Embryonic facial prominence (tissue), 1 donor: ENCODE results near the gene GRAMD1B.
"Not testable (repeated sequence)": the region's sequence is repeated elsewhere in the genome, so short reads cannot be mapped to it uniquely, and the experiment has no call there.

Experiments
- DNase-seq: peaks from one replicate; pipeline ENCODE4 v3.0.0-alpha.2; 2016; ENCODE audit errors: extremely low spot score

The GRAMD1B gene

GRCh38 chr11:123567466-123567865, 137.4 kb downstream of the GRAMD1B start:
- no peak for DNase-seq

- no peak for DNase-seq
Measured at GRCh38 chr11:123568367-123568870, 138.3 kb downstream of the GRAMD1B start.

DNA sequence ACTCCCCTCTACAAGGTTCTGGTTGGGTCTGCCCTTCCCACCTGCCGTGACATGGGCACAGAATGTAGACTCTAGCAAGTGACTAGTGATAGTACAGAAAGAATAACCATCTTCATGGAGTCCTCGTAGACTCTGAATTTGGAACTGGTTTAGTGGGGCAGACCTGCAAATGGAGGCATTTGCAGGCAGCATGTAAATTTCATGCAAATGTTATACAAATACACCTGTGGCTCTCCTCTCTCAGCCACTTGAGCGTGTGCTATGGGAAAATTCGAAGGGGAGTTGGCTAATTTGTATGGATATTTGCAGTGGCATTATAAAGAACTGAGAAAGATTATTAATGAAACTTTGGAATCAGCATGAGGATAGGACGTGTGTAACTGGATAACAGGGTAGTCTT, 139.3 kb downstream of the GRAMD1B start:
- no peak for DNase-seq

DNA sequence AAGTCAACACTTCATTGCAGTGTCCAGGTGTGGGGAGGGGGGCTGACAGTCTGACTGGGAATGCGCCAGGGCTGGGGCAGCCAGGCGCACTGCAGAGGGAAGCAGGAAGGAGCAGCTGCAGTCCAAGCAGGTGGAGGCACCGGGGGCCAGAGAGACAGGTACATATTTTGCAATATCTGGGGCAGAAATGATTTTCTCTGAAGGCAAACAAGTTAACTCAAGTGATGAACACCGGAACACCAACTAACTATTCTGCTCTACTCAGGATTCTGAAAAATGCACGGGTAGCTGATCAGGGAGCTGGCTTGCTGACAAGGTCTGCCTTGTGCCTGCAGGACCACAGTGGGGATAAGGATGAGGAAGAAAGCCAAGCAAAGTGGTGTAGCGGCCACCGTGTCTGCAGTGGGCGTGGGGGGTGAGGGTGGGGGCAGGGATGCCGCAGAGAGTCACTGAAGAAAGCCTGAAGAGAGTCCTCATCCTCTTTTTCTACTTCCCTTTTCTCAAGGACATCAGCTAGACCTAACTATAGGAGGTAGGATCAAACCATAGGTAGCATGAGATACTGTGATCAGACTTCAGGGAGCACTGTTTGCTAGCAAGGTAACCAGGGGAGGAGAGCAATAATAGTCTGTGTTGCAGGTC, 141.0 kb downstream of the GRAMD1B start:
- no peak for DNase-seq

DNA sequence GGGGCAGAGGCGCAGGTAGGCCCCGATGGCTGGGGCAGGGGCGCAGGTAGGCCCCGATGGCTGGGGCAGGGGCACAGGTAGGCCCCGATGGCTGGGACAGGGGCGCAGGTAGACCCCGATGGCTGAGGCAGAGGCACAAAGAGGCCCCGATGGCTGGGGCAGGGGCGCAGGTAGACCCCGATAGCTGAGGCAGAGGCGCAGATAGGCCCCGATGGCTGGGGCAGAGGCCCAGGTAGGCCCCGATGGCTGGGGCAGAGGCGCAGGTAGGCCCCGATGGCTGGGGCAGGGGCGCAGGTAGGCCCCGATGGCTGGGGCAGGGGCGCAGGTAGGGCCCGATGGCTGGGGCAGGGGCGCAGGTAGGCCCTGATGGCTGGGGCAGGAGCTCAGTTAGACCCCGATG, 142.7 kb downstream of the GRAMD1B start:
- DNase-seq, result not testable (repeated sequence)

DNA sequence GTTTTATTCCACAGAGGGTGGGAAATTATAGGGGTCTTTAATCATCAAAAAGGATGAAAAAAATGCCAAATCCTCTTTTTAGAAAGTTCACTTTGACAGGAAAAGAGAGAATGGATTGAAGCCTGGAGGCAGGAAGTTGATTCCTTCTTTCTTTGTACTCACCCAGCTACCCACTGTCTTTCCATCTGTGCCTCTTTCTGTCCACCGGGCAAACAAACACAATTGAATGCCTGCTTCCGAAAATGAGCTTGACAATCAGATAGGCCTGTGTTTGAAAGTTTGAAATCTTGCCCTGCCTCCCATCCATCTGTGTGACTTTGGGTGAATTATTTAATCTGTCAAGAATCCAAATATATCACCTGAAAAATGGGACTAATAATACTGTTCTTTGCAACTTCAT, 143.2 kb downstream of the GRAMD1B start:
- no peak for DNase-seq

DNA sequence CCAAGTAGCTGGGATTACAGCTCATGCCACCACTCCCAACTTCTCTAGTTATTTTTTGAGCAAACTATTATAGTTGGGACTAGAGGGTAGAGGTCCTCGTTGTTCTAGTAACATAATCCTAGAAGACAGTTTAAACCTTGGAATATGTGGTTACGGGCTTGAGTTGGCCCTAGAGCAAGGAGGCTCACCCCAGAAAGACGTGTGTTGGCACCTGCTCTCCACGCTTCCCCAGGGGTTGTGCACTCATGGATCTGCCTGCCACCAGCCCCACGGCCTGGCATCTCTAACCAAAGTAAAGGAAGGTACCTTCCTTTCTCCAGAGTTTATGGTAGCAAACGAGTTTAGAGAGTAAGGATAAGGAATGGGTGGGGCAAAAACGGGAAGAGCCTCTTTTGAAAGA, 145.4 kb downstream of the GRAMD1B start:
- DNase-seq, result no peak

GRCh38 chr11:123576082-123576481, 146.0 kb downstream of the GRAMD1B start:
- DNase-seq, result no peak

DNA sequence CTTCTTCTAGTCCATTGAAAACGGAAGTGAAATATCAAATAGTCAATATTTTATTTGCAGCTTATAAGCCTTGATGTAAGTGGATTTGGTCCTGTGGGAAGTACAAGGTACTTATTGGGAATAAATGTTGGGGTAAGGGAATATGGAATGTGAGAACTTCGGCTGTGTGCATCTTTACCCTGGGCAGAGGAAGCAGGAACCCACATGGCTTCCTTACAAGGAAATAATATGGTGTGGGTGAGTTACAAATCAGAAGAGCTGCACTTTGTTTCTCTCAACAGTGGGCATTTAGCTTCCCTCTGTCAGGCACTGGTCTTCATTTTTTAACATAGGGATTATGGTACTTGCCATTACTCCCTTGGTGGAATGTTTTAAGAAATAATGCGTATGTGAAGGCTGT, 146.4 kb downstream of the GRAMD1B start:
- DNase-seq, result no peak

GRCh38 chr11:123577081-123577598, 147.1 kb downstream of the GRAMD1B start:
- no peak for DNase-seq

GRCh38 chr11:123578778-123579481, 148.9 kb downstream of the GRAMD1B start:
- DNase-seq, result no peak

- no peak for DNase-seq
Measured at GRCh38 chr11:123579482-123579812, 149.4 kb downstream of the GRAMD1B start.

- no peak for DNase-seq
Measured at GRCh38 chr11:123580137-123580536, 150.1 kb downstream of the GRAMD1B start.

DNA sequence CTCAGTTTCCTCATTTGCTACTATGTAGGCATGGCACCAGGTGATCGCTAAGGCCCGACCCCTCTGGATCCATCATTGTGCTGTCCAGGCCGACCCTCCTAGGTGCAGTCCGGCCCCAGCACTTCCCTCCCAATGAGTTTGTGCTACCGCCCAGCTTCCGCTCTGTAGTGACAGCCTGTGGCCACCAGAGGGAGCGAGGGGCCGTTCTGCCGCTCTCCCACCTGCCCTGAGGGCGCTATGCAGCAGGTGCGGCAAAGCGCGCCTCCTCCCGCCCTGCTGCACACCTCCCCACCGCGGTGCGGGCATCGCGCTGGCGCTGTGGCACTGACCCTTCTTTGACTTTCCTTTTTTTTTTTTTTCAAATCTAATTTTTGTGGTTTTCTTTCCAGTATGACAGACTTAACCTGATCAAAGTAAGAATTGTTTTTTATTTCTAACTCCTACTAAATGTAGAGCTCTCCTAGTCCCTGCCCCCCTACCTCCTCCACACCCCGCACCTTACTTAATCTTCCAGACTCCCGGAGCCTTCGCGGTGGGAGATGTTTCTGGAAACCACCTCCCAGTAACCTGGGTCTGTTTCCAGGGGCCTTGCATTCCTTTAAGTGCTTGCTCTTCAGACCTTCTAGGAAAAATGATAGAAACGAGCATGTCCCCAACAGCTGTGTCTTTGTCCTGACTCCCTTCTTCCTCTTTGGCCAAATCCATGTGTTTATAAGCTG, 150.6 kb downstream of the GRAMD1B start:
- DNase-seq, result no peak

- DNase-seq, result no peak
Measured at GRCh38 chr11:123581651-123582399, 151.8 kb downstream of the GRAMD1B start.

DNA sequence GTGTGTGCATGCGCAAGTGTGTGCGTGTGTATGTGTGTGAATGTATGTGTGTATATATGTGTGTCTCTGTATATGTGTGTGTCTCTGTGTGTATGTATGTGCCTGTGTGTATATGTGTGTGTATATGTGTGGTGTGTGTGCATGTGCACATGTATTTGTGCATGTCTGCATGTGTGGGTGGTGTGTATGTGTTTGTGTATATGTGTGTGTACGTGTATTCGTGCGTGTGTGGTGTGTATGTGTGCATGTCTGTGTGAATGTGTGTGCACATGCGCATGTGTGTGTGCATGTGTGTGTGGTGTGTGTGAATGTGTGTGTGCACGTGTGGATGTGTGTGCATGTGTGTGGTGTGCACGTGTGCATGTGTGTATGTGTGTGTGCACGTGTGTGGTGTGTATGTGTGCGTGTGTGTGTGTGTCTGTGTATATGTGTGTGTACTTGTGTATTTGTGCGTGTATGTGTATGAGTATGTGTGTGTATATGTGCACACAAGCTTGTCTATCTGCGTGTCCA, 153.0 kb downstream of the GRAMD1B start:
- DNase-seq, result no peak

DNA sequence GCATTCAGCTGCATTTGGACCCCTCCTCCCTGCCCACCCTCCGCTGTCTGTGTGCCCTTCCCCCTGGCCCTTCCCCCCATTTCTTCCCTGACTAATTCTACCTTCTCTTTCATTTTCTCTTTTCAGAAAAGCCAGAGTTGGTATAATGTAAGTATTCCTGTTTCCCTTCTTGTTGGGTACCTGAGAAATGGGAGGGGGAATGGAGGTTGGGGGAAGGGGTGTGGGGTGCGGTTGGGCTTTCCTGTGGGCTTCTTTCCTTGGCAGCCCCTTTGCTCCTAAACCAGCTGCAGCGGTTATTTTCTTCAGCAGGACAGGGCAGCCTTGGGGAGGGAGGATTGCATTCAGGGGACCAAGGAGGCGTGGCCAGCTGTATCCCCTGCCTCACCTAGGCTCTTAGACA, 154.1 kb downstream of the GRAMD1B start:
- no peak for DNase-seq

DNA sequence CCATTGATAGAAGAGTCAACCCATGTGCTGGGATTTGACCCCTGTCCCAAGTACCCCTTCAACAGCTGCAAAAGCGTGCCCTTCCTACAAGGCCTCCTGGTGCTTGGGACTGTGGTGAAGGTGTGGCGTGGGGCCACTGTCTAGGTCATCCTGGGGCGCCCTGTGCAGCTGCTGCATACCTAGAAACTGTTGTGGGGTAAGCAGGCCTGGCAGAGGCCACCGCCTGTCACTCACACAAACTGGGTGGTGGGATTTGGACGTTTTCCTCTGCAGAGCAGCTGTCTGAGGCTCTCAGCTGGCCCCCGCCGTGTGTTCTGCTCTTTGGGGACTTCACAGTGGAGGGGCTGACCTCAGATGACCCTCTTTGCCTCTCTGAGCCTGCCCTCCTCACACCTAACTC, 154.7 kb downstream of the GRAMD1B start:
- DNase-seq, result no peak

DNA sequence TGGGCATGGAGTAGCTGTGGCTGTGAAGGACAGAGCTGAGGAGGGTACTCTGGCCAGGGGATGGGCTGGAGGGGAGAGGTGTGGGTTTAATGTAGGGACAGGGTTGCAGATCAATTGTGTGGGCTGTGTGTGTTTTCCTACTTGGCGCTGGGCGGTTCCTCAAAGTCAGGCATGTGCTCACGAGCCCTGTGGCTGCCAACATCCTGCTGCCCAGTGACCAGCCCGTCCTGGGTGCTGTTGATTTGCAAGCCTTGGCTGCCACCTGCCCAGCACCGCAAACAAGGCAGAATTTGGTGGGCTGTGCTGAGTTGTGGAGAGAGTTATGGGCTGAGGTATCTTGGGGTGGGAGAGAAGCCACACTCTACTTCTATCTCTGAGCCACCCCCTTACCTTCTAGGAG, 155.1 kb downstream of the GRAMD1B start:
- no peak for DNase-seq

DNA sequence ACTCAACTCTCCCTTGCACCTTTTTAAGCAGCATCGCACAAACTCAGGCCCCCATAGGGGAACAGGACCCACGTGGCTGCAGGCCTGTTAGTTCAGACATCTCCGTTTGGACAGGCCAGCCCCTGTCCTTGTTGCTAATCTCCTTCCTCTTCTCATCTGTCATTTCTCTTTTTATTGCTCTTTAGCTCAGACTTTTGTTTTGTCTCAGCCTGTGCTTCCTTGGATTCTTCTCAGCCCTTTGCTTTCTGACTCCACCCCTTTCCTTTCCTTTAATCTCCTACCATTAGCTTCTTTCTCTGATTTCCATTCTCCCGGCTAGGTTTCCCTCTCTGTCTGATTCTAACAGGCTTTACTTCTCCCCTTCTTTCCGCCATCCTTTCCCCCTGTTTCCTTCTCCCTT, 155.6 kb downstream of the GRAMD1B start:
- DNase-seq, result no peak

GRCh38 chr11:123586568-123586967, 156.5 kb downstream of the GRAMD1B start:
- DNase-seq, result no peak

DNA sequence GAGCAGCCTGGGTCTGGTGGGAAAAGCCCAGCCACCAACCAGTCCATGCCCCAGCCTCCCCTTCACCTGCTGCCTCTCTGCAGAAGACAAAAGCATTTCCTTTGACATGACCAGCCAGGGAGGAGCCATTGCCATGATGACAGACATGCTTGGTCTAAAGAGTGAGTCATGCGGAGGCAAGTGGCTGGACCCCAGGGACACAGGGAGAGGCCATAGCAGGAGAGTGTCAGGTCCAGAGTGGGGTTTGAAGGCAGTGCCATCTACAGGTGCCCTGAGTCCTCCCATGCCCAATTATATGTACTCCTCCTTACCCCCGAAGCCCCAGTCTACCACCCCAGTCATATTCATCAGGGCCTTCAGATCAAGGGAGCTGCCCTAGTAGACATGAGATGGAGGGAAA, 157.0 kb downstream of the GRAMD1B start:
- DNase-seq, result no peak
